GM12891 (cell line): ENCODE measurements around the gene SYTL1.

ENCODE experiments used
- POLR2A ChIP-seq: IDR thresholded peaks from 2 replicates; pipeline ENCODE4 v1.6.1; 2011; ENCODE audit warnings: low read depth, low read length, control low read depth
- POLR2AphosphoS5 ChIP-seq: IDR thresholded peaks from 2 replicates; pipeline ENCODE4 v1.6.1; 2011; ENCODE audit warnings: low read depth, low read length, control low read depth

GRCh38 chr1:27383661-27384060 is 41.8 kb downstream of the SYTL1 start:
- TF ChIP-seq POLR2AphosphoS5 (no peak), POLR2A (no peak)
